ENCODE measurements around the gene OXLD1. TPM values are rescaled to one million over a fixed set of nuclear protein-coding genes. Genes with fewer than 3 reads are reported as not detected.

The OXLD1 gene
- total RNA-seq, 1 experiment from 2014 or later: 42.8 TPM

- ATAC-seq (no peak), DNase-seq (ENCODE audit: low read depth, low spot score) (no peak)
- in situ Hi-C loops (cut with HindIII; ENCODE audit: low pct_unique_long_range_greater_than_20kb, low sequenced_read_pairs): no loop called here
- Histone ChIP-seq H3K9me3 (ENCODE audit: control insufficient read depth, insufficient read depth, low read depth, low read length) (no peaks in the 10 kb centered on the region), H3K4me3 (ENCODE audit: low read depth in 2 of 2, low read length in 2 of 2) (no peak overlapping the region), H3K36me3 (ENCODE audit: control insufficient read depth, insufficient read depth, low read length) (no peaks in the 10 kb centered on the region), H3K4me1 (ENCODE audit: control insufficient read depth, insufficient read depth, low read length) (peaks cover 8% of the 10 kb centered on the region), H3K27me3 (ENCODE audit: control insufficient read depth, insufficient read depth, low read length) (no peaks in the 10 kb centered on the region), H3K27ac (ENCODE audit: low read length) (no peak overlapping the region)
- POLR2A ChIA-PET: interaction anchor here (0.6 kb wide), 1 partner anchor 38 kb away, joined by 3 read pairs; no protein-coding TSS in a partner anchor
- intact Hi-C loops (cut with micrococcal nuclease; ENCODE audit: unreplicated experiment): no loop called here
- TF ChIP-seq, protein P1, sequence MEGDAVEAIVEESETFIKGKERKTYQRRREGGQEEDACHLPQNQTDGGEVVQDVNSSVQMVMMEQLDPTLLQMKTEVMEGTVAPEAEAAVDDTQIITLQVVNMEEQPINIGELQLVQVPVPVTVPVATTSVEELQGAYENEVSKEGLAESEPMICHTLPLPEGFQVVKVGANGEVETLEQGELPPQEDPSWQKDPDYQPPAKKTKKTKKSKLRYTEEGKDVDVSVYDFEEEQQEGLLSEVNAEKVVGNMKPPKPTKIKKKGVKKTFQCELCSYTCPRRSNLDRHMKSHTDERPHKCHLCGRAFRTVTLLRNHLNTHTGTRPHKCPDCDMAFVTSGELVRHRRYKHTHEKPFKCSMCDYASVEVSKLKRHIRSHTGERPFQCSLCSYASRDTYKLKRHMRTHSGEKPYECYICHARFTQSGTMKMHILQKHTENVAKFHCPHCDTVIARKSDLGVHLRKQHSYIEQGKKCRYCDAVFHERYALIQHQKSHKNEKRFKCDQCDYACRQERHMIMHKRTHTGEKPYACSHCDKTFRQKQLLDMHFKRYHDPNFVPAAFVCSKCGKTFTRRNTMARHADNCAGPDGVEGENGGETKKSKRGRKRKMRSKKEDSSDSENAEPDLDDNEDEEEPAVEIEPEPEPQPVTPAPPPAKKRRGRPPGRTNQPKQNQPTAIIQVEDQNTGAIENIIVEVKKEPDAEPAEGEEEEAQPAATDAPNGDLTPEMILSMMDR (IDR thresholded peaks at IDR 0.05): no peak
- TF ChIP-seq POLR2AphosphoS5 (IDR thresholded peaks at IDR 0.05; ENCODE audit: low read depth, low read length) (no peak), TCF7L2 (IDR thresholded peaks at IDR 0.05; ENCODE audit: low read depth, low read length) (no peak), SIN3A (IDR thresholded peaks at IDR 0.05; ENCODE audit: borderline replicate concordance, insufficient read depth, low read depth, low read length) (no peak), REST (IDR thresholded peaks at IDR 0.05; ENCODE audit: insufficient read depth in 1 of 2, low read depth in 2 of 2, low read length in 1 of 2) (no peak)
- BruUV-seq (replicated peaks): no TSS peak
- CTCF ChIA-PET: no interaction called here
Measured at GRCh38 chr17:81659038-81659437, 7.4 kb downstream of the OXLD1 start.

DNA sequence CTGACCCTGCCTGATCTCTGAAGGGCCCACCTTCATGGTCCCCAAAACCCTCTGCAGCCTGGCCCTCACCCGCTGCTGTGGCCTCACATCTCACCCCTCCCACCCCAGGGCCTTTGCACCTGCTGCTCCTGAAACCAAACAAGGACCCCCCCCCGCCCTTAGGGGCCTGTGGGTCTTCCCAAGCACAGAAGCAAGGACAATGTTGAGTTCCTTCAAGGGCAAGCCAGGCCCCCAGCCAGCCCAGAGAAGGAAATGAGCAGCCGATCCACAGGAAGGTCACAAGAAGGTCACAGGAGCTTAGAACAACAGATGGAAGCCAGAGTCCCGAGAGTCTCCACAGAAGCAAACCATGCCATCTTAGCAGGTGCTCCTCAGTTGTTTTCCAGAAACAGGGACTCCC lies 9.6 kb downstream of the OXLD1 start:
- CTCF ChIA-PET: no interaction called here
- no peaks in the 10 kb centered on the region for H3K36me3 ChIP-seq (ENCODE audit: control insufficient read depth, insufficient read depth, low read length)
- H3K4me1 ChIP-seq (ENCODE audit: control insufficient read depth, insufficient read depth, low read length): peaks cover 8% of the 10 kb centered on the region
- POLR2A ChIA-PET: no interaction called here
- DNase-seq (ENCODE audit: low read depth, low spot score): no peak
- H3K9me3 ChIP-seq (ENCODE audit: control insufficient read depth, insufficient read depth, low read depth, low read length): no peaks in the 10 kb centered on the region
- ATAC-seq: no peak
- H3K27me3 ChIP-seq (ENCODE audit: control insufficient read depth, insufficient read depth, low read length): no peaks in the 10 kb centered on the region
- in situ Hi-C loops (cut with HindIII; ENCODE audit: low pct_unique_long_range_greater_than_20kb, low sequenced_read_pairs) (no loop called here), intact Hi-C loops (cut with micrococcal nuclease; ENCODE audit: unreplicated experiment) (no loop called here)
- no peak overlapping the region for H3K4me3 ChIP-seq (ENCODE audit: low read depth in 2 of 2, low read length in 2 of 2)
- TF ChIP-seq POLR2AphosphoS5 (IDR thresholded peaks at IDR 0.05; ENCODE audit: low read depth, low read length) (no peak), SIN3A (IDR thresholded peaks at IDR 0.05; ENCODE audit: borderline replicate concordance, insufficient read depth, low read depth, low read length) (no peak), TCF7L2 (IDR thresholded peaks at IDR 0.05; ENCODE audit: low read depth, low read length) (no peak), REST (IDR thresholded peaks at IDR 0.05; ENCODE audit: insufficient read depth in 1 of 2, low read depth in 2 of 2, low read length in 1 of 2) (no peak)
- TF ChIP-seq, protein P1 (IDR thresholded peaks at IDR 0.05): no peak
- H3K27ac ChIP-seq (ENCODE audit: low read length): no peak overlapping the region
- no TSS peak for BruUV-seq (replicated peaks)

Data from Panc1 (cell line).